HG03103 (cell line): ENCODE results near the gene ACTL8.

Source experiments
- ATAC-seq: cut with Tn5 transposase; IDR thresholded peaks from one replicate; pipeline ENCODE4 v1.9.1; 2021; ENCODE audit warnings: low read depth; ENCODE audit not compliant: unreplicated experiment

ACTL8 gene, protein sequence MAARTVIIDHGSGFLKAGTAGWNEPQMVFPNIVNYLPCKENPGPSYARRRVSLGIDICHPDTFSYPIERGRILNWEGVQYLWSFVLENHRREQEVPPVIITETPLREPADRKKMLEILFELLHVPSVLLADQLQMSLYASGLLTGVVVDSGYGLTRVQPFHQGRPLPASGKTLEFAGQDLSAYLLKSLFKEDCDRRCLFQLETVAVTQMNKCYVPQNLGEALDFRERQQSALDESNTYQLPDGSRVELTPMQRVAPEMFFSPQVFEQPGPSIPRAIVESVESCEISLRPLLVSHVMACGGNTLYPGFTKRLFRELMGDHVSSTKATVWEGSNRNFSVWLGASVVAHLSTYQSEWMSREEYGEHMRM

GRCh38 chr1:17755120-17755519 is at the start of gene ACTL8:
Gene ACTL8 (plus strand): TSS chr1:17755333. CDS start chr1:17823009, 67,676 bp downstream.
- no peak for ATAC-seq

DNA sequence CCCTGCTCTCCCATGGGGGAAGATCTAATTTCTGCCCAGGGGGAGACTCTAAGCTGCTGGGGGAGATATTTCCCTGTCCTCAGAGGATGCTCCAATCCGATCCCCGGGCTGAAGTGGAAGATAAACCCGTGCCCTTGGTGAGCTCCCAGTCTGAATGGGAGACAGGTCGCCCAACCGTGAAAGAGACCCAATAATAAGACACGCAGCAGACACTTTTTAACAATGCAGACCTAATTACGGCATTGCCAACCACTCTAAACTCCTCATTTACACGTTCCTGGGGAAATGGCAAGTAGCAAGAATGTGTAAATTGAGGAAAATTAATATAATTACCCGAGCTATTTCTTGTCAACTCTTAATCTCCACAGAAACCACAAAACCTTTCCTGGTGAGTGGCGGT is 48.7 kb upstream of the ACTL8 start:
- no peak for ATAC-seq

DNA sequence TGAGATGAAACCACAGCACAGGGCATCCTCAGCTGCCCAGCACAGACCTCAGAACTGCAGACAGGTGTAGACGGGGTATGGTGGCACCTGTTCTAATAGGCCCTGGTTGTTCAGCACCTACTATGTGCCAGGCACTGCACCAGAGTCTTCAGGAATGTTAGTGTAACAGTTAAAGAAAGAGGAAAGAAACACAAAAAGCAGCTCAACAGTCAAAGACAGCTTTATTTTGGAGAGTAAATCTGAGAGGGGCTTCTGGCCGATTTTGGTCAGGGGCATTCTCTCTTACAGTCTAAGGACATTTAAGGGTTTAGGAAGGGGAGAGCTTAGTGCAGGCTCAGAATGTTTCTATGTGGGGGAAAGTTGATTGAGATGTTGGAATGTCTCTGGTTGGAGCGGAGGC is 45.2 kb upstream of the ACTL8 start:
- ATAC-seq = no peak

DNA sequence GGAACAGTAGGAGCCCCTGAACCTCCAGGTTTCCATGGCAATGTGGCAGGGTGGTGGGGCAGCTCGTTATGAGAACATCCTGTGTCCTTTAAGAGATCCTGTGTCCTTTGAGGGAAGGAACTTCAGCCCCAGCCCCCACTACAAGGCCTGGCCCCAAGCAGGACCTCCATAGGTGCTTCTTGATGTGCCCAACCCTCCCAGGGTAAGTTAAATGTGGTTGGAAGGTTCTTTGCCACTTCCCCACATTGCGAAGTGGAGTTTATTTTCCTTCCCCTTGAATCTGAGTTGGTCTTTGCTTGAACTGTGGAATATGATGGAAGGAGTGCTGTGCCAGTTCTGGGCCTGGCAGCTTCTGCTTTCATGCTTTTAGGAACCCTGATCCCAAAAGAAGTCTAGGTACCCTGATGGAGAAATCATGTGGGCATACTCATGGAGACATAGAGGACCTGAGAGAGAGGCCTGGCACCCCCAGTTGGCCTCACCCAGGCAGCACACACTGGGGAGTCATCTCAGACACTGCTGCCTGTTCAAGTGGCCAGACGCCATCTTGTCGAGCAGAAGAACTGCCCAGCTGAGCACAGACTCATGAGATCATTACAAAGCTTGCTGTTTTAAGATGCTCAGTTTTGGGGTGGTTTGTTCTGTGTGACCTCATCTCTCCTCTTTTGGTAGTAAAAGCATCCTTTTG is 44.1 kb upstream of the ACTL8 start:
- no peak for ATAC-seq

- no peak for ATAC-seq
Observed at GRCh38 chr1:17711577-17711910, 43.6 kb upstream of the ACTL8 start.

DNA sequence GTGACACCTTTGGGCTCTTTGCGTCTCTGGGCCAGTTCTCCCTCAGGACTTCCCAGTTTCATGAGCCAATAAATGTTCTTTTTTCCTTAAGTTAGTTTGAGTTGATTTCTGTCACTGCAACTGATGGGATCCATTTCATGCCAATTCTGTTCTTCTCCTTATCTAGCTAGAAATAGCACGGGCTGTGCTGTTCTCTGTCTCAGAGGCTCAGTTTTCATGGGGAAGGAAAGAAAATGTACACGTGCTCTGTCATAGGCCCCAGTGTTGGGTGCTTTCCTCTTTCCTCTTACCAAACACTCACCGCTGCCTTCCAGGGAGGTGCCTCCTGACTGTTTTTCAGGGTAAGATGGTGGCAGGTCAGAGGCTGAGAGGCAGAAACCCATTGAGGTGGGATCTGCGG is 43.2 kb upstream of the ACTL8 start:
- no peak for ATAC-seq

DNA sequence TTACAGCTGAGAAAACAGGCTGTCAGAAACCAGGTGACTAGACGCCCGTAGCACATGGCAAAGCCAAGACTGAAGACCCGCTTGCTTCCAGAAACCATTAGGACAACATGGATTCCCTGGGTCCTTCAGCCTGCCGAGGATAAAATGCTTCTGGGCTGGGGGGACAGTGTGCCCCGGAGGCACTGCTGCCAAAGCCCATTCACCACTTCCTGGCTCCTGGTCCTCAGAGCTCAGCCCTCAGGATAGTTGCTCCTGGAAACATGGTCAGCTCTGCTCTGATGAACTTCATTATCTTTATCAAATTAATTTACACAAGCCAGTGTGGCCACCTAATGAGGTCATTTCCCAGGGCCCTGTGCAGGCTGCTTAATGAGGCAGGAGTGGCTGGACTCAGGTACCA is 41.1 kb upstream of the ACTL8 start:
- no peak for ATAC-seq

DNA sequence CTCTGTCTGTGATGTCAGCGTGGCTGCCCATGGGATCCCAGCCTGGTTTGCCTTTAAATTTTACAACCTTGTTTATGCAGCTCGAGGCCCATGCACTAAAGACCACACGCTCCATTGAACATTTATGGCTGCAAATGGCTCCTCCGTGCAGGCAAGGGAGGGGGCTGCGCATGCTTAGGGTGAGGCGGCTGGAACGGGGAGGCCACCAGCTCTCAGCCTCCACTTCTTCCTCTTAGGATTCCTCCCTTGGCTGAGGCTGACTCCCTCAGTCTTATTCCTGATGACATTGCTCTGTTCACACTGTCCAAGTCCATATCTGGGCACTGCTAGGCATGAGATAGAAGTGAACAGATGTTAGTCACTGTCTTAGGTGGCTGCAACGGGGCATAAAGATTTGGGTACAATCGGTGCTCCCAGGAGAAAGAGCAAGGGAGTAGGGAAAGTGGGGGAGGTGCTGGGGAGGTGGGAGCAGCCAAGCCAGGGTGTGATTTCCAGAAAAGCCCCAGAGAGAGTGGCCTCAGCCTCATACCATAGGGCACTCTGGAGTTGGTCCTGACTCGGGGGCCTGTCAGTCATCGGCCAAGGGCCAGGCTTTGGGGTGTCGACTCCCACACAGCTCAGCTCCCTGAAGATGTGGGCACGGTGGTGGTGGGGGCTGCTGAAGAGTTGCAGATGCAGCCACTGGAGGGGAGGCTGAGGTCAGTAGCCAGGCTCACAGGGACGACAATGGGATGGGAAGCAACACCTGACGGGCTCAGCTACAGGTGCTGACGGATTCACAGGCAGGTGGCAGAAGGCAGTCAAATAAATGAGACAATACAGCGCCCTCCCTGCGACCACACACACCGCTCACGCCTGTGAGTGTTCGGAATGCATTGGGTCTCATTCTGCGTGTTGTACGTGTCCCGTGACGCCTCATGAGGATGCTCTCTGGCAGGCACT is 37.3 kb upstream of the ACTL8 start:
- no peak for ATAC-seq

- ATAC-seq = no peak
Observed at GRCh38 chr1:17719874-17720273, 35.3 kb upstream of the ACTL8 start.

GRCh38 chr1:17721444-17721843 is 33.7 kb upstream of the ACTL8 start:
- no peak for ATAC-seq

DNA sequence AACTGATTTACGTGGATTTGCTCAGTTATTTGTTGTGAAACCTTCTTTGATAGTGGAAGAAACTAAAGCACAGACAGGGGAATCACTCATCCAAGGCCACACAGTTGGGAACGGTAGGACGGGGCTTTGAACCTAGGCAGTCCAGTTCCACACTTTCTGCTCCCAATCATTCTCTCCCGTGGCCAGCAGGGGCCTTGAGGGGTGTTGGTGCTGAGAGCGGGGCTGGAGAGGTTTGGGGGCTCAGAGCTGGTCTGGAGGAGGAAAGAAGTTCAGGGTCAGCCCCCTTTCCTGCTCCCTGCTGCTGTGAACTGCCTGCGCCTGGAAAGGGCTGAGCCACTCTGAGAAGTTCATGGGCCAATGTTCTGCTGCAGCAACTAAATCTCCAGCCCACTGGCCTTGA is 31.4 kb upstream of the ACTL8 start:
- no peak for ATAC-seq

DNA sequence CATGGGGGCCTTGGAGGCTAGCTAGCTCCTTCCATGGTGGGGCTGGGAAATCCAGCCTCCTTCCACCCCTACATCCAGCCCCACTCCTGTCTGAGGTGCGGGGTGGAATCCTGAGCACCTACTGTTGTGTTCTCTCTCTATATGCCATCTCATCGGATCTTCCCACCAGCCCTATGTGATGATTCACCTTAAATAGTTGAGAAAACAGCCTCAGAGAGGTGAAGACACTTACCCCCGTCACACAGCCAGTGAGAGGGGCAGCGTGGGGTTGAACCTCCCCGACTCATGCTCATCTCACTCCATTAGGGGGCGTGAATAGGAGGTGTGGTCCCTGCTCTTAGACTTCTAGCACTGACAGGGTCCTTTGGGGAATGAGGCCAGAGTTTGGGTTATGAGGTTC is 31.0 kb upstream of the ACTL8 start:
- ATAC-seq = no peak

DNA sequence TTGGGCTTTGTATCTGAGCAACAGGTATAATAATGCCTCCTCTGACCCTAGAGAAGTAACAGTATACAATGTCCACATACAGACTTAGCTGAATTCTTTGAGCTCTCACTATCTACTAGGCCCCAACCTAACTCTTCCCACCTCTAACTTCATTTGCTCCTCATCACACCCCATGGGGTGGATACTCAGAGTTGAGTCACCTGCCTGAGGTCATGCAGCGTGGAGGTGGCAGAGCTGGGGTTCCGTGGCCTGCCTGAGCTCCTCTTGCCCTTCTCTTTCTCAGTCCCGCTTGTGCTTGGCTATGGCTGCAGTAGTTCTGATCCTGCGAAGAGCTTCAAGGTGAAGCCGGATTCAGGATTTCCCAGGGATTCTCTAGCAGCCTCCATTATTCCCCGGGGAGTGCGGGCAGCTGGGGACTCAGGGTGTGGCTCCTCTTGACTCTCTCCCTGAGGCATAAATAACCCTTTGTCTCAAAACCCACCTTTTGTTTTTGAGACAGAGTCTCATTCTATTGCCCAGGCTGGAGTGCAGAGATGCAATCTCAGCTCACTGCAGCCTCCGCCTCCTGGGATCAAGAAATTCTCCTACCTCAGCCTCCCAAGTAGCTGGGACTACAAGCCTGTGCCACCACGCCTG is 29.9 kb upstream of the ACTL8 start:
- no peak for ATAC-seq

- ATAC-seq = no peak
Observed at GRCh38 chr1:17725811-17726582, 29.1 kb upstream of the ACTL8 start.

DNA sequence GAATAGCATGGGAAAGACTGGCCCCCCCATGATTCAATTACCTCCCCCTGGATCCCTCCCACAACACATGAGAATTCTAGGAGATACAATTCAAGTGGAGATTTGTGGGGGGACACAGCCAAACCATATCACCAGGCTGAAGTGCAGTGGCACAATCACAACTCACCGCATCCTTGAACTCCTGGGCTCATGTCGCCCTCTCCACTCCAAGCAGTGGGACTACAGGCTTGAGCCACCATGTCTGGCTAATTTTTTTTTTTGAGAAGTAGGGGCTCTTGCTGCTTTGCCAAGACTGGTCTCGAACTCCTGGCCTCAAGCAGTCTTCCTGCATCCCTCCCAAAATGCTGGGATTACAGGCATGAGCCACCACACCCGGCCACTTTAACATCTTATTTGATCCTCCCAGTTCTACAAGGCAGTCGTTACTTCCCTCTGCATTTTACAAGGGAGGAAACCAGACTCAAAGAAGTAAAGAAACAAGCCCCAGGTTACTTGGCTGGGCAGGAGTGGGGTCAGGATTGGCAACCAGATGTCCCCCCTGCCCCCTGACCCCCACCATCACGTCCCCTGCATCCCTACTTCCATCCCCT is 26.9 kb upstream of the ACTL8 start:
- no peak for ATAC-seq

GRCh38 chr1:17729248-17729647 is 25.9 kb upstream of the ACTL8 start:
- no peak for ATAC-seq

DNA sequence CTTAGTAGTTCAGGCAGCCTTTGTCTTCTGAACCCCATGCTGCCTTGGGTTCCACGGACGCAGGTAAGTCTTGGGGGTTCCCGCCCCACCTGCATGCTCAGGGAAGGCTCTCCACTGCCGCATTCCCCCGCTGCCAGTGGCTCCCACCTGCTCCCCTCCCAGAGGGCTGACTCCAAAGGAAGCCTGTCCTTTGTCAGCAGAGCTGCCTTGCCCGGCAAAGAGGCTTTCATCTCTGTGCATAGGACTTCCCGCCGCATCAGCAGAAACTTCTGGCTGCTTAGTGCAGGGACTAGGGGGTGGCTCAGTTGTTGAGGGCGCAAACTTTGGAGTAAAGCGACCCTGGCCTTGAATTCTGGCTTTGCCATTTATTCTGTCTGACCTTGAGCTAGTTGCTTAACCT is 25.2 kb upstream of the ACTL8 start:
- no peak for ATAC-seq

GRCh38 chr1:17731460-17731859 is 23.7 kb upstream of the ACTL8 start:
- ATAC-seq = no peak

DNA sequence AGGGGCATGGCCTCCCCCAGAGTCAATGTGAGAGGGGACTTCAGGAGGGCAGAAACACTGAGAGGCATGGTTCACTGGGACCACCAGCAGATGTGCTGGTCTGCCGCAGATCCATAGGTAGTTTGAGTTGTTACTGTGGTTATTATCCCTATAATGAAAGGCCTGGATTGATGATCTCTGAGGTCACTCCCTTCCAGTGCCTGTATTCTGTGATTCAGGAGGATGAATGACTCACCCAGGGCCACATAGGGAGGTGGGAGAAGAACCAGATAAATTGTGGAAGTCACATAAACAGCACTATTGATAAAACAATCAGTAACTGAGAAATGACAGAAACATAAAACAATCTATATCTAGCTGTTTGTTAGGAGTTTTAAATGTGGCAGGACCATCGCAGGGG is 22.7 kb upstream of the ACTL8 start:
- ATAC-seq = no peak

DNA sequence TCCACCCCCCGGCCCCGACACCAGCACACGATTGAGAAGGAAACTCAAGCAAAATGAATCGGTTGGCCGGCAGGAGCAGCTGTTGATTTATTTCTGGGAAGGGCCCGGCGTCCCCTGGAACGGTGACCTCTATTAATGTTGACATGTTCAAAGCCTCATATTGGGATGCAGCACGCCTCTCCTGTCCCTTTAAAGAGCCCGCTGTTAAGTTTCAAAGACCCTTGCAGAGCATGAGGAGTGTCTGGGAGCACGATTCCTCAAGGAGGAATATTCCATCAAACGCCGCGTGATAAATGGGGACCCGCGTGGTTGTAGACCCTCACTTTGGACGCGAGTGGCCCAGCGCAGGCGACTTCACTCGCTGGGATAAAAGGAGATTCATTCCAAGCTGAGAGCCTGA is 21.5 kb upstream of the ACTL8 start:
- ATAC-seq = no peak
